ENCODE measurements around the gene ARMH4.

DNA sequence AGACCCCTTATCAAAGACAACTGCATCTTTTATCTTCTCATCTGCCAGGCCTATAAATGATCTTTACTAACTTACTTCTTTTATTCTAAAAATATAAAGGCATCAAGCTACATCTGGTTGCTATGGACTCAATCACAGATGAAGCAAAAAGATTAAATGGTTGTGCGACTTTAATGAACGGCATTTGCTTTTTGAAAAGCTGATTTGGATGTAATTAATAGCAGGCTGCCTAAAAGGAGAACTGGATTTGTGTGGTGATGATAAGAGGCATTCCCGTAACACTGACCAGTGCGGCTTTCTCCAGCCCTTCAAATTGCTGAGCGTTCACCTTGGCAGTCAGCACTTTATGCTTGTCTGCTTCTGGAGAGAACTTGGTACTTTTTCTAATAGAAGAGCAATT is 103.8 kb downstream of the ARMH4 start:
- TF ChIP-seq EP300 (IDR thresholded peaks at IDR 0.05) (no peak), POLR2AphosphoS5 (IDR thresholded peaks at IDR 0.05) (no peak)
- TF ChIP-seq, protein P1, sequence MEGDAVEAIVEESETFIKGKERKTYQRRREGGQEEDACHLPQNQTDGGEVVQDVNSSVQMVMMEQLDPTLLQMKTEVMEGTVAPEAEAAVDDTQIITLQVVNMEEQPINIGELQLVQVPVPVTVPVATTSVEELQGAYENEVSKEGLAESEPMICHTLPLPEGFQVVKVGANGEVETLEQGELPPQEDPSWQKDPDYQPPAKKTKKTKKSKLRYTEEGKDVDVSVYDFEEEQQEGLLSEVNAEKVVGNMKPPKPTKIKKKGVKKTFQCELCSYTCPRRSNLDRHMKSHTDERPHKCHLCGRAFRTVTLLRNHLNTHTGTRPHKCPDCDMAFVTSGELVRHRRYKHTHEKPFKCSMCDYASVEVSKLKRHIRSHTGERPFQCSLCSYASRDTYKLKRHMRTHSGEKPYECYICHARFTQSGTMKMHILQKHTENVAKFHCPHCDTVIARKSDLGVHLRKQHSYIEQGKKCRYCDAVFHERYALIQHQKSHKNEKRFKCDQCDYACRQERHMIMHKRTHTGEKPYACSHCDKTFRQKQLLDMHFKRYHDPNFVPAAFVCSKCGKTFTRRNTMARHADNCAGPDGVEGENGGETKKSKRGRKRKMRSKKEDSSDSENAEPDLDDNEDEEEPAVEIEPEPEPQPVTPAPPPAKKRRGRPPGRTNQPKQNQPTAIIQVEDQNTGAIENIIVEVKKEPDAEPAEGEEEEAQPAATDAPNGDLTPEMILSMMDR (IDR thresholded peaks at IDR 0.05), result no peak

All from stomach (tissue), 4 donors.